Measurements from ENCODE around the gene MGAT3.

DNA sequence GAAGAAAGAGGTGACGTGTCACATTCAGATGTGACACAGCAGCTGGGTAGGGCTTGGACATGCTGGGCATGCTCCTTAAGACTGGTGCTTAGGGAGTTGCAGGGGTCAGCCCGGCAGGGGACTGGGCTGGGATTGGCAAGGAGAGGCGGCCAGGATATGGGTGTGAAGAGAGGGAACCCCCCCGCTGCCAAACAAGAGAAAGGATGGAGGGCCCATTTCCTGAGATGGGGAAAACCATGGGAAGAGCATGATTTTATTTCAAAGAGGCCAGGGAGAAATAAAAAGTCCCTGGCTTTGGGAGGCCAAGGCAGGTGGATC lies 68.8 kb downstream of the MGAT3 start:
- TF ChIP-seq CTCF (IDR thresholded peaks at IDR 0.05 in 4 of 5, conservative IDR thresholded peaks at IDR 0.05 in 1 of 5) (no peak), POLR2A (IDR thresholded peaks at IDR 0.05) (no peak)

Measured in gastrocnemius medialis (tissue), 4 donors.